VCaP (cell line): Measurements from ENCODE around the gene RUNX3.
"Not testable (repeated sequence)": the region's sequence is repeated elsewhere in the genome, so short reads cannot be mapped to it uniquely, and the experiment has no call there.

Source experiments
- H3K27ac ChIP-seq: fragments of 450-650 bp; 2 replicates; pipeline ENCODE4 v1.5.1; 2017
- CTCF ChIP-seq: fragments of 450-650 bp; conservative IDR thresholded peaks from 2 replicates; pipeline ENCODE4 v1.5.1; 2017; ENCODE audit warnings: mild to moderate bottlenecking, moderate library complexity

RUNX3 gene

GRCh38 chr1:24930260-24931145, at the start of gene RUNX3:
RUNX3 (minus strand) TSS chr1:24930276; CDS start chr1:24929868, 408 bp downstream.
- H3K27ac ChIP-seq: no peak within 1 kb of the TSS
- TF ChIP-seq CTCF: no peak

- H3K27ac ChIP-seq: not testable (repeated sequence)
Measured at GRCh38 chr1:24979232-24979631, 49.2 kb upstream of the RUNX3 start.

GRCh38 chr1:24978383-24979032, 48.4 kb upstream of the RUNX3 start:
- TF ChIP-seq CTCF: no peak
- H3K27ac ChIP-seq: no peak overlapping the region

- TF ChIP-seq CTCF: no peak
- H3K27ac ChIP-seq: no peak overlapping the region
Measured at GRCh38 chr1:24975391-24975790, 45.3 kb upstream of the RUNX3 start.

GRCh38 chr1:24973315-24973714, 43.2 kb upstream of the RUNX3 start:
- TF ChIP-seq CTCF: no peak
- no peak overlapping the region for H3K27ac ChIP-seq

- no peak for TF ChIP-seq CTCF
- H3K27ac ChIP-seq: no peak overlapping the region
Measured at GRCh38 chr1:24972915-24973242, 42.8 kb upstream of the RUNX3 start.

GRCh38 chr1:24972221-24972914, 42.3 kb upstream of the RUNX3 start:
- no peak overlapping the region for H3K27ac ChIP-seq
- TF ChIP-seq CTCF: no peak
